Measurements from ENCODE around the gene SGMS1. TPM values are rescaled to one million over a fixed set of nuclear protein-coding genes. Genes with fewer than 3 reads are reported as not detected.

The SGMS1 gene
- total RNA-seq, 1 experiment from 2014 or later = 34.5 TPM

DNA sequence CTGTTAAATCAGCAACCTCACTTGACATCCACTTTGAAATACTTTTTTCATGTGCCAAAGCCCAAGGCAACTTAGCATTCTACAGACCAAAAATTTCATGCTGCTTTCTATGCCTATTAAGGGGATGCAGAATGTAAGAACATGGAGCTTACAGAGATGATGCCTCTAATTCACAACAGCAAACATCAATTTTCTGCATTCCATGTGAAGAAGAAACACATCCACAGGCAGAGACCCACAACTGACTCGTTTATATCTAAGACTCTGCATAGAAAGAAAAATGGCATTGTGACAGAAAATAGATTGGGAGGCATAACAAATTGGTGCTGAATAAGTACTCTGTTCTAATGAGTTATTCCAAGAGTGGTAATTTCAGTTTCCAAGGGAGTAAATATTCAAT is 107.6 kb downstream of the SGMS1 start:
- TF ChIP-seq, protein P1, sequence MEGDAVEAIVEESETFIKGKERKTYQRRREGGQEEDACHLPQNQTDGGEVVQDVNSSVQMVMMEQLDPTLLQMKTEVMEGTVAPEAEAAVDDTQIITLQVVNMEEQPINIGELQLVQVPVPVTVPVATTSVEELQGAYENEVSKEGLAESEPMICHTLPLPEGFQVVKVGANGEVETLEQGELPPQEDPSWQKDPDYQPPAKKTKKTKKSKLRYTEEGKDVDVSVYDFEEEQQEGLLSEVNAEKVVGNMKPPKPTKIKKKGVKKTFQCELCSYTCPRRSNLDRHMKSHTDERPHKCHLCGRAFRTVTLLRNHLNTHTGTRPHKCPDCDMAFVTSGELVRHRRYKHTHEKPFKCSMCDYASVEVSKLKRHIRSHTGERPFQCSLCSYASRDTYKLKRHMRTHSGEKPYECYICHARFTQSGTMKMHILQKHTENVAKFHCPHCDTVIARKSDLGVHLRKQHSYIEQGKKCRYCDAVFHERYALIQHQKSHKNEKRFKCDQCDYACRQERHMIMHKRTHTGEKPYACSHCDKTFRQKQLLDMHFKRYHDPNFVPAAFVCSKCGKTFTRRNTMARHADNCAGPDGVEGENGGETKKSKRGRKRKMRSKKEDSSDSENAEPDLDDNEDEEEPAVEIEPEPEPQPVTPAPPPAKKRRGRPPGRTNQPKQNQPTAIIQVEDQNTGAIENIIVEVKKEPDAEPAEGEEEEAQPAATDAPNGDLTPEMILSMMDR (IDR thresholded peaks at IDR 0.05; ENCODE audit: unreplicated experiment) = no peak
- Mint-ChIP-seq H3K9me3 (ENCODE audit: low read depth, unreplicated experiment) (no peaks in the 10 kb centered on the region), H3K36me3 (ENCODE audit: insufficient read depth, unreplicated experiment) (no peaks in the 10 kb centered on the region), H3K4me1 (ENCODE audit: low read depth, unreplicated experiment) (peaks cover 13% of the 10 kb centered on the region), H3K27ac (ENCODE audit: unreplicated experiment) (no peak overlapping the region), H3K4me3 (ENCODE audit: low read depth, unreplicated experiment) (no peak overlapping the region), H3K27me3 (ENCODE audit: unreplicated experiment) (no peaks in the 10 kb centered on the region)
- intact Hi-C loops (cut with micrococcal nuclease; ENCODE audit: unreplicated experiment) = no loop called here
- DNase-seq = no peak
- BruUV-seq (replicated peaks) = no TSS peak
- CTCF ChIA-PET = no interaction called here

DNA sequence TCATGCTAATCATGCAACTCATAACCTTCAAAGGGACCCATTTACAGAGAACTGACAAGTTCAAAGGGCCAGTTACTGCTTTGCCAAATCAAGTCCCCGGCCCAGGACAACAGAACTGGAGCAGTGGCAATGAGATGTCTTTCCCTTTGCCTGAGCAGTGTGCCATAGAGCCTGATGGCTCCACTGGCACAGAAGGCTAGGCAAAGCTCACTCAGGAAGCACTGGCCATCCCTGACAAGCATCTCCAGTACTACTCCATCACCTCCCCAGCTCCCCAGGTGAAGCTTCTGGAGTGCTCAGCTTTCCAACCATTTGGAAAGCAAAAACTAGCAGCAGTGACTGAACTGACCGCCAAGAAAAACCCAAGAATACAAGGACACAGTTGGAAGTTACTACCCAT is 108.3 kb downstream of the SGMS1 start:
- Mint-ChIP-seq H3K4me3 (ENCODE audit: low read depth, unreplicated experiment) (no peak overlapping the region), H3K27ac (ENCODE audit: unreplicated experiment) (no peak overlapping the region), H3K9me3 (ENCODE audit: low read depth, unreplicated experiment) (no peaks in the 10 kb centered on the region), H3K36me3 (ENCODE audit: insufficient read depth, unreplicated experiment) (no peaks in the 10 kb centered on the region), H3K4me1 (ENCODE audit: low read depth, unreplicated experiment) (peaks cover 18% of the 10 kb centered on the region), H3K27me3 (ENCODE audit: unreplicated experiment) (no peaks in the 10 kb centered on the region)
- CTCF ChIA-PET = interaction anchor here (0.6 kb wide), 1 partner anchor 297 kb away, joined by 3 read pairs; no protein-coding TSS in a partner anchor
- no peak for DNase-seq
- TF ChIP-seq, protein P1 (IDR thresholded peaks at IDR 0.05; ENCODE audit: unreplicated experiment) = no peak
- intact Hi-C loops (cut with micrococcal nuclease; ENCODE audit: unreplicated experiment) = no loop called here
- no TSS peak for BruUV-seq (replicated peaks)

DNA sequence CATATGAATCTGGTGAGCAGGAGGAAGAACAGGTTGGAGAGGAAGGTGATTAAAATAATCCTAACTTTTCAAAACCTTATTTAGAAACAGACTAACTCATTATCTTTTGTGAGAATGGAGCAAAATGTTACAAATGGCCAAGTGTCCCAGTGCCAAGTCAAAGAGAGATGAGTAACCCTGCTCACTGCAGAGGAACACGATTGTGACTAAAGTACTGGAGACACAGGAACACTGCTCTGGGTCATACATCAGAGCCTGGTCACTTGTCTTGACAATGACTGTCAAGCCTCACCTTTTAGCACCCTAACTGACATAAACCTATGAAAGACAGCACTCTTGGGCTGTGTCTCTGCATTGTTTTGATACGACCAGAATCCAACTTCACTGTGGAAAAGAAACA is 108.8 kb downstream of the SGMS1 start:
- intact Hi-C loops (cut with micrococcal nuclease; ENCODE audit: unreplicated experiment) = loop anchor here (5.0 kb wide), 1 partner anchor 98 kb away; no protein-coding TSS in a partner anchor
- DNase-seq = no peak
- no peaks in the 10 kb centered on the region for H3K27me3 Mint-ChIP-seq (ENCODE audit: unreplicated experiment)
- no peak overlapping the region for H3K27ac Mint-ChIP-seq (ENCODE audit: unreplicated experiment)
- no TSS peak for BruUV-seq (replicated peaks)
- H3K36me3 Mint-ChIP-seq (ENCODE audit: insufficient read depth, unreplicated experiment) = no peaks in the 10 kb centered on the region
- no peaks in the 10 kb centered on the region for H3K9me3 Mint-ChIP-seq (ENCODE audit: low read depth, unreplicated experiment)
- TF ChIP-seq, protein P1 (IDR thresholded peaks at IDR 0.05; ENCODE audit: unreplicated experiment) = no peak
- CTCF ChIA-PET = no interaction called here
- no peak overlapping the region for H3K4me3 Mint-ChIP-seq (ENCODE audit: low read depth, unreplicated experiment)
- peaks cover 22% of the 10 kb centered on the region for H3K4me1 Mint-ChIP-seq (ENCODE audit: low read depth, unreplicated experiment)

DNA sequence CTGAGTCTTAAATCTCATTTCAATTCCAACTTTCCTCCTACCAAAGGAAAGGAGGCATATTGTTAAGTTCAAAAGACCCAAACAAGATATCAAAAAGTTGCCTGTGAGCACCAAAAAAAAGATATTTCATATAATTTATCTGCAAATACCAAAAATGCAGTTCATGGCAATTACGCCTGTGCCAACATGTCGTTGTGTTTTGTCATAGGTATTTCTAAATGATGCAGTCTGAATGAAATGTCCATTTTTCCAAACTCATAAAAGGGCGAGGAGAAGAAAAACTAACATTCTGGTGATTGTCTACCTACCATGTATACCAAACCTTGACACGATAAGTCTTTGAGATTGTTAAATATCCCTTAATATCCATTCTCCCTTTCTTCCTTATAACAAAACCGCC is 109.8 kb downstream of the SGMS1 start:
- intact Hi-C loops (cut with micrococcal nuclease; ENCODE audit: unreplicated experiment) = loop anchor here (2.0 to 5.0 kb wide), 2 partner anchors 43 to 97 kb away; no protein-coding TSS in a partner anchor
- Mint-ChIP-seq H3K27me3 (ENCODE audit: unreplicated experiment) (no peaks in the 10 kb centered on the region), H3K4me3 (ENCODE audit: low read depth, unreplicated experiment) (no peak overlapping the region), H3K36me3 (ENCODE audit: insufficient read depth, unreplicated experiment) (no peaks in the 10 kb centered on the region), H3K27ac (ENCODE audit: unreplicated experiment) (no peak overlapping the region), H3K4me1 (ENCODE audit: low read depth, unreplicated experiment) (peaks cover 32% of the 10 kb centered on the region), H3K9me3 (ENCODE audit: low read depth, unreplicated experiment) (no peaks in the 10 kb centered on the region)
- CTCF ChIA-PET = no interaction called here
- TF ChIP-seq, protein P1 (IDR thresholded peaks at IDR 0.05; ENCODE audit: unreplicated experiment) = no peak
- no peak for DNase-seq
- no TSS peak for BruUV-seq (replicated peaks)
